Measurements from ENCODE around the gene ACOX3.
A peak's percentile ranks its signal among the peaks of the same experiment; 100 is the strongest.
"Not testable (repeated sequence)": the region's sequence is repeated elsewhere in the genome, so short reads cannot be mapped to it uniquely, and the experiment has no call there.

Gene ACOX3

DNA sequence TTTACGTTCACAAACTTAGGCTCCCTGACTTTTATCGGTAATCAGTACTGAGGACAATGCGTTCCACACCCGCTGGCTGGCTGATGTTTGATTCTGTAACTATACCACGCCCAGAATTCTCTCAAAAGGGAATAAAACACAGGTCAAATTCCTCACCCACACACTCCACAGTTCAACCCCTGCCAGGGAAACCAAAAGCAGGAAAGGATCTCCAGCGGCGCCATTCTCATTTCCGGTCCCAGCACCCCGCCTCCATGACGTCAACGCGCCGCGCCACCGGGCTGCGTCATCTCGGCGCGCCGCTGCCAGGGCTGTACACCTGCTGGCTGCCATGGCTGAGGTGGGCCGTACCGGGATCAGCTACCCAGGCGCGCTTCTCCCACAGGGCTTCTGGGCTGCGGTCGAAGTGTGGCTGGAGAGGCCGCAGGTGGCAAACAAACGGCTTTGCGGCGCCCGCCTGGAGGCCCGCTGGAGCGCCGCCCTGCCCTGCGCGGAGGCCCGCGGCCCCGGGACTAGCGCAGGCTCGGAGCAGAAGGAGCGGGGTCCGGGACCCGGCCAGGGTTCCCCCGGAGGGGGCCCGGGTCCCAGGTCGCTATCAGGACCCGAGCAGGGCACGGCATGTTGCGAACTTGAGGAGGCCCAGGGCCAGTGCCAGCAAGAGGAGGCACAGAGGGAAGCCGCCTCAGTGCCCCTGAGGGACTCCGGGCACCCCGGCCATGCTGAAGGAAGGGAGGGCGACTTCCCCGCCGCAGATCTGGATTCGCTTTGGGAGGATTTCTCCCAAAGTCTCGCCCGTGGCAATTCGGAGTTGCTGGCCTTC is at the start of gene ACOX3, which contains the start of gene TRMT44:
TSS of gene ACOX3 (minus strand) at position 232 of the 820 bp plus-strand sequence. CDS start 24,202 bp downstream, outside the sequence.
TSS of gene TRMT44 (plus strand) at position 286 of the 820 bp plus-strand sequence. CDS start at position 332, 46 bp downstream.
- DNase-seq = peak; percentile 94

DNA sequence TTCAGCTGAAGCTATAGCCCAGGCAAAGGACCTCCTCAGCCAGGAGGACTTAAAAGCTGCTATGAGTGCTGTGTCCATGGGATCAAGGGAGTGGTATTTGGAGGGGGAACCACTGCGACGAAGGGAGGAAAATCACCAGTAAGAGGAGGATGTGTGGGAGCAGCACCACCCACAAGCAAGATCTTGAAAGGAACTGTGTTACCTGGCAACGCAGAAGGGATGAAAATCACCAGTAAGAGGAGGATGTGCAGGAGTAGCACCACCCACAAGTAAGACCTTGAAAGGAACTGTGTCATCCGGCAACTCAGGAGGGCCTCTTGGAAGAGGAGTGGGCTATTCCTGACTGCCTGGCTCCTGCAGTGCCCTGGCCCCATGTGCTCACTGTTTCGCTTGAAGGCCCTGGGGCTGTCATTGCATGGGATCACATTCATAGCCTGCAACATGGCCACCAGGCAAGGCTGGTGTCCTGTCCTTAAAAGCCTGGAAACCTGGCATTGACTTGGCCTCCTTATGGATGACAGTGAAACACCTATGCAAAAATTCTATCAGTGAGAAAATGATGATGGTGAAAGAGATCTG is 48.4 kb upstream of the ACOX3 start:
- DNase-seq = no peak

DNA sequence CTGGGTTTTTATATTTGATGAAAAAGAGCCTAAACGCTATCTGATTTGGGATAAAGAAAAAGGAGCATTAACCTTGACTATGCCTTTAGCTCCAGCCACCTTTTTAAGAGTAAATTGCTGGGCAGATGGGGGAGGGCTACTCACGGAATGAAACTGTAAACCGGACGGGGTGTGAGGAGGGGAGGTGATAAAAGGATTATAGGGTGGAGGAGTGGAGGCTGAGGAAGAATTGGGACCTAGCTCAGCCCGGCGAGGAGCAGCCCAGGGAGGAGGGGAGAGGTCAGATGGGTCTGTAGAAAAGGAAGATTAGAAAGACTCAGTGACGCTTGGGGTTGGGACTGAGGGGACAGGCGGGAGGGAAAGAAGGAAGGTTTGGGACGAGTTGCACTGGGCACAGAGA is 46.1 kb upstream of the ACOX3 start:
- DNase-seq = not testable (repeated sequence)

DNA sequence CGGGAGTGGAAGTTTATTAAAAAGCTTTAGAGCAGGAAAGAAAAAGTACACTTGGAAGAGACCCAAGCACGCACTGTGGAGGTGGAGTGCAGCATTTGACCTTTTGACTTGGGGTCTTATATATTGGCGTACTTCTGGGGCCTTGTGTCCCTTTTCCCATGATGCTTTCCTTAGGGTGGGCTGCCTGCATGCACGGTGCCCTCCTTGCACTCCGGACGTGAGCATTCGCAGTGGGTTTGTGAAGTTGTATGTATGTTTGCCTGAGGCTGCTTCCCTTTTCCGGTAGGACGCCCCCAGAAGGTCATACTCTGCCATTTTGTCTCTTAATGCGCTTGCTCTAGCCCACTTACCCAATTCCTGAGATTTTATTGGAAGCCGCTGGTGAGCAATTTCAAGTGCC is 39.7 kb upstream of the ACOX3 start:
- no peak for DNase-seq

DNA sequence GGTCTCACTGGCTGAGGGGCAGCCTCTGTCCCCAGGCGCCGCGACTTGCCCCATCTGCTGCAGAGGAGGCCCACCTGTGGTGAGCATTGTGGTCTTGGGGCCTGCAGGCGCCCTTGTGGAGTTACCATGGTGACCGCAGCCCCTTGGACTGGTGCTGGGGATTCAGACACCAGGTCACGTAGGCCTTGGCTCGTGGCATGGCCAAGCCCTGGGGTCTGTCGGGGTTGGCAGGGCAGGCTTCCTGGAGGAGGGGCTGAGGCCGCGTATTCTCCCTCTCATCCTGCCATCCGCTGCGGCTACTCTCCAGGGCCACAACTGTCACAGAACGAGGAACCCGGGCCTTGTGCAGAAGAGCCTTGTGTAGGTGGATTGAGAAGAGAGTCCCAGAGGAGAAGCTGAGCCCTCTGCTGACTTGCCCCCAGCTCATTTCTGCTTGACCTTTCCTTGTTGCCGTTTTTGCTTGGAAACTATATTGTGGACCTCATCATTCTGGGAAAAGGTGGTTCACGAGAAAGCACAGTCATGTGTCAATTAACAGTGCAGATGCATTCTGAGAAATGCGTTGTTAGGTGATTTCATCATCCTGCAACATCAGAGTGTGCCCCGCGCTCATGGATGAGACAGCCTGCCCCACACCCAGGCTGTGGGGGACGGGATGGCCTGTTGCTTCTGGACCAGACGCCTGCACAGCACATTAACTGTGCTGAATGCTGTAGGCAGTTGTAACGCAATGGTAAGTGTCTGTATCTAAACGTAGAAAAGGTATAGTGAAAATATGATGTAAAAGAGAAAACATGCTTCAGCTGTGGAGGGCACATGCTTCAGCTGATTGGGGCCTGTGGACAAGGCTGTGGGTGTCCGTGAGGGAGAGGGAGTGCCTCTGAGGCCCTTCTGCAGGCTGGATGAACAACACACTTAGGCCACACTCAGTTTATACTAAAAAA is 38.5 kb upstream of the ACOX3 start:
- DNase-seq = no peak

DNA sequence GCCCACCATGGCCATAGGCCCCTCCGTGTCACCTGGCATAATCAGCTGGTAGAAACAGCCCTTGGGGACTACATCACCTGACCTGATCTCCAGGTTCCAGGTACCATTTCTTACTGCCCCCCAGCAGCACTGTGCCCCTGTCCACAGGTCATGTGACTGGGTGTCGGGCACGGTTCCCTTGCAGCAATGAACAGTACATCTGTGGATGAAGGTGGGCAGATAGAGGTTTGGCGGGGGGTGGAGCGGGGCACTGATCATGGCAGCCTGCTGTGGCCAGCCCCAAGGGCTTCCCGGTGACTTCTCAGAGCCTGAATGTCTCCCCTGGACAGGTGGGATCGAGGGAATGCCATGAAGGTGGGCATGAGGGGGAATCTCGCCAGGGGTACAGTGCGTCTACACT is 37.8 kb upstream of the ACOX3 start:
- DNase-seq = no peak

DNA sequence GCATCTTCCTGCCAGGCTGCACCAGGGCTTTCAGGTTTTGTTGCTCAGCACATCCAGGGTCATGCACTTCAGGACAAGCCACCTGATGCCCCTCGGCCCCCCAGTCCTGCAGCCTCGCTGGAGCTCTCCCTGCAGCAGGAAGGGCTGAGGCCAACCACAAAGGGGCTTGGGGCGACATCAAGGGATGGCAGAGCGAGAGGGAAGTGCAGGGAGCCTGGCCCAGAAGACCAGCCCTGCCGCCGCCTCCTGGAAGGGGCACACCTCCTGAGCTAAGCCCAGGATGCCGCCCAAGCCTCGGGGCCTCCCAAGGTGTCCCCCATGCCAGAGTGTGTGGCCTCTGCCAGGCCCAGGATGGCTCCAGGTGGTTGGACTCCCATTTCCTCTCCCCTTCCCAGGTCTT is 37.2 kb upstream of the ACOX3 start:
- DNase-seq = no peak

DNA sequence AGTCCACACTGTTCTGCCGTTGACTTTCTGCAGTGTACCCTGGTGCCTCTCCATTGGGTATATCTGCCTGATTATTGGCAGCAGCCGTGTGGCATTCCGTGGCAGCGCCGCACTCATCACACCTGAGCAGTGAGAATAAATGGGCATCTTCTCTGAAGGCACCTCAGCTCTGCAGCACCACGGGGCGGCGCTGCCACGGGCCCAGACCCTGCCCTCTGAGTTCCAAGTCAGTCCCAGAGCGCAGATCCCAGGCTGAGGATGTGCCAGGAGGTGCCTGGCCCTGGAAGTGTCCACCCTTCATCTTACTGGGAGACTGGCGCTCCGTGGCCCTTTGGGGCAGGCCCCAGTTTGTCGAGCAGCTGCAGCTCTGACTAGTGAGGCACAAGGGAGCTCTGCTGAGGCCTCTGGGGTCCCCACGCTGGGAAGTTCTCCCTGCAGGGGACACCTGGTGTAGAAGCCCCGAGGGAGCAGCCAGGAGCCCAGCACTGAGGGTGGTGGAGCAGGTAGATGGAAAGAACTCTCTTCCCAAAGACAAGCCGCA is 36.6 kb upstream of the ACOX3 start:
- no peak for DNase-seq

DNA sequence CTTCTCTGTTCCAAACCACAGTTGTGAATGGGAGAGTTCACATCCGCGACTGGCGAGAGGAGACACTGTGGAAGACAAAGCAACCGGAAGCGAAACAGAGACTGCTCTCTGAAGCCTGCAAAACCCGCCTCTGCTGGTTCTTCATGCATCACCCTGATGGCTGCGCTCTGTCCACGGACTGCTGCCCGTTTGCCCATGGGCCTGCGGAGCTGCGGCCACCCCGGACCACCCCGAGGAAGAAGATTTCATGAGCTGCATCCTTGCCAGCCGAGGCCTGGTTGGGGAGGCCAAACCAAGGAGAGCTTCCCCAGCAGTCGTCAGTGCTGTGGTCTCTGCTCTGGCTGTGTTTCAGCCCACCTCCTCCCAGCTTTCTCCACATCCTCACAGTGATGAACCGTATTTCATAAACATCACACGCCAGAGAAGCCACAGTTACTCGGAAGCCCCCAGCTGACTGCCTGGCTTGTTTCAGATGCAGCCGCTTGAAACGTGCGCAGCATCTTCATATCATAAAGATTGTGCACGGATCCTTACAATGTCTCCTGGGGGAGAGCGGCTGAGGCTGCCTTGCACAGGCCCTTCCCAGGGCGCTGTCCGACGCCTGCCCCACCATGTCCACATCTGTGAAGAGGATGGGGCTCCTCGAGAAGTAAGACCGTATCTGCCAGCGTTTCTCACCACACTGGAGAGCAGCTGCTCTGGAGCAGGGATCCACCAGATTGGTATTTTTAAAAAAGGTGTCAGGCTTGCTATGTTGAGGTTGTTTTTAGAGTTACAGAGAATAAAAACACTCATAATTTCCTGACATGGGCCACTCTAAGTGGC is 35.4 kb upstream of the ACOX3 start:
- no peak for DNase-seq

DNA sequence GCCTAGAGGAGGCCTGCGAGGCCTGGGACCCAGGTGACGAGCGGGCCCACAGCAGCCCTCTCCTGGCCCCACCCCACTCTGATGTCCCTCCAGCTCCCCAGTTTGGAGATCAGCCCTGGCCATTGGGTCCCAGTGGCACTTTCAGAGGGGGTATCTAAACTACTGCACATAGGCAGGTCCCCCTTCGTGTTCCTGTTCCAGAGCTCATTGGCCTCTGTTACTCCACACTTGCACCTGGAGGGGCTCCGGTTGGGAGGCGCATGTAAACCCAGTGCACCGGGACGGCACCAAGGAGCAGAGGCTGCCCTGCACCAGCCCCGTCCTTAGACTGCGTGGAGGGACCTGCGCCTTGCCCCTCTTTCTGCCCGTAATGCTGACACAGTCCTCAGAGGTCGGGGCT is 34.3 kb upstream of the ACOX3 start:
- DNase-seq = no peak

DNA sequence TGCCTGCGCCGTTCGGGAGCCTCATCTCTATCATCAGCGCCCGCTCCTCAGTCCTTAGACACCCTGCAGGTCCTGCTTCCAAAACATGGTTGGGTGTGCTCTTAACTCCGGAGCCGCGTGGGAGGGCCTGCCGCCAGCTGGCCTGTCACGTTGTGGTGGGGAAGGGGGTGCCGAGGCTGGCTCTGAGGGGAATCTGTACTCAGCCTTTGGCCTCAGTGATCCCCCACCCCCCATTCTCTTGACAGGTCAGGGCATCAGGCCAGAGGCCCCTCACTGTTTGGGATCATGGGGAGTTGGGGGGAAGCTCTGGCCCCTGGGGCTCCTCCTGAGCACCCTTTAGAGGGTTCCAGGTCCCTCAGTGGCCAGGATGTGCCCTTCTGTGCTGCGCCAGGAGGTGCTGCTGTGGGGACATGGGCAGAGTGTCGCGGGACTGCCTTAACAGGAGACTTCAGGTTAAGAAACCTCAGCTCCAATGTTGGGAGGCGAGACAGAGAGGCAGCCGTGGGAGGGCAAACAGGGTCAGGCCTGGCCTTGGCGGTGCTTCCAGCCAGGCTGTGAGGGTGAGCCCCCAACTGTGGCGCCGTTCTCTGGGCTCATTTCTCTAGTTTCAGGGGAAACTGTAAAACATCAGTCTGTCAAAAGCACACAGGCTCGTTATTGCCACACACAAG is 33.5 kb upstream of the ACOX3 start:
- DNase-seq = no peak

DNA sequence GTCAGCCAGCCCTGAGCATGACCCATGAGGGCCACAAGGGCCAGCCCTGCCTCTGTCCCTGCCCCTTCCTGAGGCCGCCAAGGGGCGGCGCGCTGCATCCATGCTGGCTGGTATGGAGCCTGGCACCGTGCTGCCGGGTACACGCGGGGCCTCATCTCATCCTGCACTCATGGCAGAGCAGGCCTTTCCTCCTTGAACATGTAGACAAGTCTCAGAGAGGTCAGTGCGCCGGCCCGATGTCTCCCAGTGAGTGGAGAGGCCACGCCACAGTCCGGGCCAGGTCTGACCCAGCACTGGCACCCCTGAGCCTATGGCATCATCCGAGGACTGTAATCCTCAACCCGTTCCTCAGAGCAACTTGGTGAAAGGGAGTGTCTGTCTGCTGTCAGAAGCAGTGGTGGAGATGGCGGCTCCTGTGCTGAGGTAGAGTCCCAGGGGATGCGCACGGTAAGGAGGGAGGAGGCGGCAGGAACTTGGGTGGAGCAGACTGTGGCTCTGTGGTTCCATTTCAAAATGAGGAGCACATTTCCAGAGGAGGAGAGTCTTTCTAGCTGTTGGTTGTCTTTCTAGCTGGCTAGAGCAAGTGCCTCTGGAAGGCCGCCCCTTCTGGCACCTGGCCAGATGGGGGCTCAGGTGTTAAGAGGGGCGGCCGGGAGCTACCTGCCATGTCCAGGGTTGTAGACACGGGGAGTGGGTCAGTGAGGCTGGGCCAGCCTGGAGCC is 32.8 kb upstream of the ACOX3 start:
- no peak for DNase-seq

DNA sequence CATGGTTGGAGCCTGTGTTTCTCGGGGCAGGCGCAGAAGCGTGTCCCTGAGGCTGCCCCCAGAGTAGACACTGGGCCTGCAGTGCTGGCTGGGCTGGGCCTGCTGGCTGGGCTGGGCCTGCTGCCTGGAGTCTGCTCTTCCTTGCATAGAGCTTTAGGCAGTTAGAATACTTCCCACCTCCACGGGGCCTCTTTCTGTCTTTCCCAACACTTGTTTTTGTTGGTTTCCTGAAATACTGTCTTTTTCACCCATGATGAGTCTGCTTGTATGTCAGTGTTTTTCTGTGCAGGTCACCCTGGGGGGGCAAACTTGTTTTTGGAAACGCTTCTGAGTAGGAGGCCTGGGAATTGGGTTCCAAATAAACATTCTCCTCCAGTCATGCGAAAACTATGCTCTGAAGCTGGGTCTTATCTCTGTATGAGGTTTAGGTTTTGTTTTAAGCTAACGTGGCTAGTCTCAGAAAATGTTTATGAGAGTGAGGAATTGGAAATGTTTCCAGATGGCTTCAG is 32.2 kb upstream of the ACOX3 start:
- no peak for DNase-seq

DNA sequence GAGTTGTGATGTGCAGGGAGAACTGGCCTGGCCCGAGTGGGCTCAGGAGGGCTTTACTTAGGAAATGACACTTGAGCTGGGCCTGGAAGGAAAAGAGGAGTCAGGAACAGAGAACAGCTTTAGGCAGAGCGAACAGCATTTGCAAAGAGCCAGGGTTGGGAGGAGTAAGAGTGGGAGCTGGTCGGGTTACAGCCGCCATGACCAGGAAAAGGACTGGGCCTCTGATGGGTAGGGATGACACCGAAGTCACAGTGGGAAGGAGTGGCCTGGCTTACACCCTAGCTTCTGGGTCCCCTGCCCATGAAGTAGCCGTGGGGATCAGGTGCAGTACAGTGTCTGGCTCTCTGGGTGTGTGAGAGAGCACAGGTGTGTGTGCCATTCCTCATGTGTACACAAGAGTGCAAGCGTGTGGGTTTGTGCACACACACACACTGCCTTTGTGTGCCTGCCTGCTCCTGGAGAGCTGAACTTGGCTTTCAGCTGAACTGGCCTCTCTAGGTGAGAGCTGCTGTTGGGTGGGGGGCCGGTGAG is 31.7 kb upstream of the ACOX3 start:
- no peak for DNase-seq

DNA sequence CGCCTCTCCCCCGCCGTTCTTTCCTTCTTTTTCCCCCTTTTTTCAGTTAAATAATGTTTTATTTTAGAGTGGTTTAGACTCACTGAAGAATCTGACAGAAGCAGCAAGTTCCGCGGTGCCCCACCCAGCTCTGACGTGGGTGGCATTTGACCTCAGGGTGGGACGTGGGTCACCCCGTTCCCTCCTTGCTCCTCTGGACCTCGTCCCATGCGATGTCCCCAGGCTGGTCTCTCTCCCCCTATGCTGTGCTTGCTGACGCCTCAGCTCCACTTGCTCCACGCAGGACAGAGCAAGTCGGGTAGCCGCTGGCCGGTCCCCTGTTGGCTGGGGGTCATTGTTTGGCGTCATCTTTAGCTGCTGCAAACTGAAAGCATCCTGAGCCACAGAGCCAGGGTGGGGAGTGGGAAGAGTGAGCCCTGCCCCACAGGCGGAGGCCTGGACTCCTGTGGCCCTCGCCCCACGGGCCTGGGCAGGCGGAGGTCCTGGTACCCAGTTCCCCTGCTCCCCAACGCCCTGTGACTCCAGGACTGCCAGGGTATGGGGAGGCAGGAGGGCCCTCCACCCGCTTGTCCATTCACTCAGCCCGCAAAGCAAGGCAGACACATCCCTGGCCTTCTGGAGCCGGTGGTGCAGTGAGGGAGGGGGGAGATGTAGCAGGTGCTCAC is 30.8 kb upstream of the ACOX3 start:
- DNase-seq = no peak

DNA sequence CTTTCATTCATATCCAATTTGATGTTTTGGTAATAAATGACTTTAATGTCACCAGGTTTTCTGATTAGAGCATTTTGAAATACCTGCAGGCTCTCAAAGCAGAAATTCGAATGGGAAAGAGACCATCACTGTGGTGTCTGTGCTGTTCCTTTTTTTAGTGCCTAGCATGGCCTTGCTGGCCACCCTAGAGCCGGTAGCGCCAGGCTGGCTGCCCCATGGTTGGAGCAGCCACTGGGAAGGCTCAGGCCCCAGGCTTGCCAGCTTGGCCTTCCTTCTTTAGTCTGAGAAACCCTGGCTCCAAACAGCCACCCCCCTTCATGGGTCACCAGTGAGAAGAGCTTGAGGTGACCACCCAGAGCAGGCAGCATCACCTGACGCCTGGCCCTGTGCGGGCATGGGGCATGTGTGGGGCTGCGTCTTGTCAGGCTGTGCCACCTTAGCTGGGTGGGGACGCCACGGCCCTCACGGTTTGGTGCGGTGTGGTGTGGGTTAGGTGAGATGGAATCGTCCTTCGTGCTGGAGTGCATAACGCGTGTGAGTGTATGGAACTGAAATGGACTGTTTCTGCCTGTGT is 30.0 kb upstream of the ACOX3 start:
- no peak for DNase-seq

DNA sequence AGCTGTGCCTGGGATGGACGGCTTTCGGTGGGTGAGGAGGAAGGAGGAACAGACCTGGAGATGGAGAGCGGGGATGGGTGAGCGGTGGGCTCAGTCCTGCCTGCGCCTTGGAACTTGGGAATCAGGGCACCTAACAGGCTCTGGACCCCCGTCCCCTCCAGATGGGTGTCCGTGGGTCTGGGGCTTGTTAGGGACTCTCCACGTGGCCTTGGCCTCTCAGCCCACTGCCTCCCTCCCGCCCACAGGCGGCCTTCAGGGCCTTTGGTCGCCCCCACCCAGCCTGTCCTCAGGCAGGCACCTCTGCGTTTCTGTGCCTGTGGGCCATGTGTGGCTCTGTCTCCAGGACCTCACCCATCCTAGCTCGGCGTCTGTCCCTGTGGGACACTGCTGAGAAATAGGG is 29.0 kb upstream of the ACOX3 start:
- no peak for DNase-seq

DNA sequence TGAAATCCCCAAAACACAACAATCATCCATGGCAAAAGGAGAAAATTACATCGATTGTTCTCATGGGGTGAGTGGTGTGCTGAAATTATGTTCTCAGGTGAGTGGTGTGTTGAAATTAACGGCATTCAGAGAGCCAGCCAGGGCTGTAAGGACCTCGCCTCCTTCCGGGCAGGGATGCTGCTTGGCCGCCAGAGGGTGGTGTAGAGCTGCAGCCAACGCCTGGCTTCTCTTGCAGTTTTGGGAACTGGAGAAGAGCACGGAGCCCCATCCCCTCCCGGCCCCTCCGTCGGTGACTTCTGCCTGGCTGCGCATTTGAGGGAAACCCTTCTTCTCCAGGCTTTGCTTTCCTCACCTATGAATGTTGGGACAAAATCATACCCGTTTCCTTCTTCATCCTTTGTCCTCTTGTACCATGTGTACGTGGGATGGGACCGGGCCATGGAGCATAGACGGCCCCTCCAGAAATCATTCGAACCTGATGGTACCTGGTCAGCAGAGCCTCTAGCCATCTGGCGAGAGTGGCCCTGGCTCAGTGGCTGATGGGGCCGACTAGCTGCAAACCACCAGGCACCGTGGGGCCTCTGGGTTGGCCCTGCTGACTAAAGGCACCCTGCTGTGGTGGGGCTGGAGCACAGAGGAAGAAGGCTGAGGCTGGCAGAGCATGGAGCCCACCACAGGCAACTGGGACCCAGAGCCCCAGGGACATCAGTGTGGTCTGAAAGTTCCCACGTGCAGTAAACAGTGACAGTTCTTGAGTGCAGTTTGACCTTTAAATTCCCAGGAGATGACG is 28.4 kb upstream of the ACOX3 start:
- DNase-seq = peak; percentile 59

DNA sequence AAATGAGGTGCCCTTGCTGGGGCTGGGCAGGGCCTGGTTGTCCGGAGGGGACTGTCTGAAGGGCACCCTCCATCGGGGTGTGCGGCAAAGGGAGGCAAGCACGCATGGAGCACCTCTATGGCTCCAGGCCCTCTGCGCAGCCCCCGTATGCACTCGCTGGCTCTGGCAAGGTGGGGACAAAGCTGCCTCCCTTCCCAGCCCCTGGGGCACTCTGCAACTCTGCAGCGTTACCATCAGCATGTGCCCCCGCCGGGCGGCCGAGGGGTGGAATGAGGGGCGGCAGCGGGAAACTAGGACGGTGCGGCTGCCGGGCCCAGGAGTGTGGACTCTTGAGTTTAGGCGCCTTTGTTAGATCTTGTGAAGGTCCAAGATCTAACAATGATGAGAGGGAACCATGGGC is 26.5 kb upstream of the ACOX3 start:
- no peak for DNase-seq
